ENCODE data around the gene TRMT1.

DNA sequence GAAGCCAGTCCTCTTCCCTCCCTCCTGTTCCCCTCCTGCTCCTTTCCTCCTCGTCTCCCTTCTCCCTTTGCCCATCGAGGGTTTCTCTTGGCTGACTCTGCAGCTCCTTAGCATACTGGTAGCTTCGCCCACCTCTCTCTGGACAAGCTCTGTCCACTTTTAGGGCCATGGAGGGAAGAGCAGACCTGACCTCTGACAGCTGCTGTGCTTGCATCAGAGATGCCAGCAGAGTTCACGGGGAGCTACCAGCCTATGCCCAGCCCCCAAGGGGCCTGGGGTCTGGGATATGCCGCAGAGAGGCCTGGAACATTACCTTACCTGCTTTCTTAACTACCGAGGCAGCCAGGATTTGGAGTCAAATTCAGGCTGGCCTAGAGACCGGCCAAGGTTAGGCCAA lies 33.5 kb downstream of the TRMT1 start:
- TF ChIP-seq CTCF (IDR thresholded peaks at IDR 0.05; ENCODE audit: low read length) = no peak
- no peak for TF ChIP-seq EZH2 (IDR thresholded peaks at IDR 0.05; ENCODE audit: borderline replicate concordance, low read length)
